ENCODE results near the gene HMG20A. TPM values are rescaled to one million over a fixed set of nuclear protein-coding genes. Genes with fewer than 3 reads are reported as not detected.

HMG20A gene
- total and polyA plus RNA-seq, 2 of the 13 experiments (the other 11 are each of a cell fraction or from before 2014, with no cell fraction given), result 28.0 to 35.2 TPM

GRCh38 chr15:77419836-77420609 is 665 bp upstream of the HMG20A start, which contains the start of gene PEAK1 (continued):
- TF ChIP-seq CSRNP2 (CRISPR knock-in tag; conservative IDR thresholded peaks at IDR 0.05; ENCODE audit: low read depth) (no peak), SNAPC4 (CRISPR knock-in tag; IDR thresholded peaks at IDR 0.05) (no peak), ZGPAT (CRISPR knock-in tag; IDR thresholded peaks at IDR 0.05) (peak; percentile 14; the same call in 1 of the 2 replicates), ZNF572 (CRISPR knock-in tag; IDR thresholded peaks at IDR 0.05) (no peak), NCOA2 (CRISPR knock-in tag; IDR thresholded peaks at IDR 0.05) (no peak), NFE2 (CRISPR knock-in tag; IDR thresholded peaks at IDR 0.05) (no peak), PRDM10 (CRISPR knock-in tag; IDR thresholded peaks at IDR 0.05; ENCODE audit: low read depth) (0 out of 2 replicates have a peak, but pooled peaks have one; percentile 15), ZNF788 (CRISPR knock-in tag; IDR thresholded peaks at IDR 0.05; ENCODE audit: borderline replicate concordance) (no peak), TBP (CRISPR knock-in tag; IDR thresholded peaks at IDR 0.05) (no peak), MXD3 (CRISPR knock-in tag; IDR thresholded peaks at IDR 0.05) (0 out of 2 replicates have a peak, but pooled peaks have one; percentile 19), SYNCRIP (IDR thresholded peaks at IDR 0.05; ENCODE audit: insufficient read depth, low read depth, low read length) (no peak), IKZF5 (CRISPR knock-in tag; IDR thresholded peaks at IDR 0.05) (no peak), ZBTB21 (CRISPR knock-in tag; IDR thresholded peaks at IDR 0.05) (no peak), TBL1XR1 (IDR thresholded peaks at IDR 0.05; ENCODE audit: borderline replicate concordance, low read length, partially characterized antibody) (no peak), HHEX (CRISPR knock-in tag; IDR thresholded peaks at IDR 0.05) (no peak)

All from HepG2 (cell line).